ENCODE results near the gene RAB2B. TPM values are rescaled to one million over a fixed set of nuclear protein-coding genes. Genes with fewer than 3 reads are reported as not detected.
"Not testable (repeated sequence)": the region's sequence is repeated elsewhere in the genome, so short reads cannot be mapped to it uniquely, and the experiment has no call there.

RAB2B gene
- total RNA-seq, 4 donors from 2014 or later = 20.2 to 24.9 (median 21.5) TPM

DNA sequence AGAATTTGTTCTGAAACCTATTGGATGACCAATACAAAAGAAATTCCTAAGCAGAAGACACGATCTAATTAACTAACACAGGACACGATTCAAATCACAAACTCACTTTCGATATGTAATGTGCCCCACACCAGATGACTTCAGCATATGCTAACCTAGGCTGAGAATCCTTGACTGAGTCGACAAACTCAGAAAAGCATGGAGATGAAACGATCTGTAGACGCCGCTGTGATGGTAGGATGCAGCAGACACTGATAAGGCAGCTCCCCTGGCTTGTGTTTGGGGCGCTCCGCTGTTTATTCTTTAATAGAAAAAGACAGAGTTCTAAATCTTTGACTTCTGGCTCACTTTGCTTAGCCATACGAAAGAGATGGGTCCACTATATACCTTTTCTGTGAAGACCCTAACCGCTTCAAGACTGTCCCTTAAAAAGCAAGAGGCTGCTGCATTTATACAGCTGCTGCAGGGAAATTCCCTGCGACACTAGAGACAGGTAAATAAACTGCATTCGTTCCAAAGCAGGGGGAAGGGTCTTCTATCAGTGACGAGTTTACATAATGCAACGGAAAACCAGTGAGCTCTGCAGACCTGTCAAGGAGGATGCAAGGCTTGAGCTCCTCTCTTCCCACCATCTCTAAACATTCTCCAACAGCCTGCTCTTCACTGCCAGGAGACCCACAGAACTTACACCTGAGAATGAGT, 21.8 kb downstream of the RAB2B start:
- H3K36me3 ChIP-seq = peaks cover 4% of the 10 kb centered on the region
- DNase-seq (ENCODE audit: low spot score in 2 of 2) = no peak
- no peaks in the 10 kb centered on the region for H3K27me3 ChIP-seq
- no peaks in the 10 kb centered on the region for H3K9me3 ChIP-seq
- H3K27ac ChIP-seq = peak overlapping the region; percentile 97
- TF ChIP-seq EP300 (IDR thresholded peaks at IDR 0.05) (no peak), POLR2A (IDR thresholded peaks at IDR 0.05) (no peak), POLR2AphosphoS5 (IDR thresholded peaks at IDR 0.05) (no peak)
- TF ChIP-seq, protein P1, sequence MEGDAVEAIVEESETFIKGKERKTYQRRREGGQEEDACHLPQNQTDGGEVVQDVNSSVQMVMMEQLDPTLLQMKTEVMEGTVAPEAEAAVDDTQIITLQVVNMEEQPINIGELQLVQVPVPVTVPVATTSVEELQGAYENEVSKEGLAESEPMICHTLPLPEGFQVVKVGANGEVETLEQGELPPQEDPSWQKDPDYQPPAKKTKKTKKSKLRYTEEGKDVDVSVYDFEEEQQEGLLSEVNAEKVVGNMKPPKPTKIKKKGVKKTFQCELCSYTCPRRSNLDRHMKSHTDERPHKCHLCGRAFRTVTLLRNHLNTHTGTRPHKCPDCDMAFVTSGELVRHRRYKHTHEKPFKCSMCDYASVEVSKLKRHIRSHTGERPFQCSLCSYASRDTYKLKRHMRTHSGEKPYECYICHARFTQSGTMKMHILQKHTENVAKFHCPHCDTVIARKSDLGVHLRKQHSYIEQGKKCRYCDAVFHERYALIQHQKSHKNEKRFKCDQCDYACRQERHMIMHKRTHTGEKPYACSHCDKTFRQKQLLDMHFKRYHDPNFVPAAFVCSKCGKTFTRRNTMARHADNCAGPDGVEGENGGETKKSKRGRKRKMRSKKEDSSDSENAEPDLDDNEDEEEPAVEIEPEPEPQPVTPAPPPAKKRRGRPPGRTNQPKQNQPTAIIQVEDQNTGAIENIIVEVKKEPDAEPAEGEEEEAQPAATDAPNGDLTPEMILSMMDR (IDR thresholded peaks at IDR 0.05) = no peak
- WGBS = 27% methylated on average over 14 of the region's 15 CpGs
- H3K4me1 ChIP-seq = peaks cover 30% of the 10 kb centered on the region
- H3K4me3 ChIP-seq = peak overlapping the region; percentile 62

DNA sequence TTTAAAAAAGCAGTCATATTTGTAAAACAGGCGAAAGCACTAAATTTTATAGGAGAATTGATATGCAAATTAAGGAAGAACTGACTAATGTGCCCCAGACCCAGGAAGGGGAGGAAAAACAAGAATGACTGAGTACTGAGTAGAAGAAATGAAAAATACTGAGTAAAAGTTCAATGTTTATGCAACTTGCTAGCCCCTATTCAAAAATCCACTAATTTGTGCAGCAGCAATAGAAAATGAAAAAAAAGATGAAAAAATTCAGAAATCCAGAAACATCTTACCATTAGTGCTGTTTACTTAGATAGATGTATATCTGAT, 26.9 kb downstream of the RAB2B start:
- TF ChIP-seq, protein P1 (IDR thresholded peaks at IDR 0.05) = no peak
- TF ChIP-seq EP300 (IDR thresholded peaks at IDR 0.05) (no peak), POLR2A (IDR thresholded peaks at IDR 0.05) (no peak), POLR2AphosphoS5 (IDR thresholded peaks at IDR 0.05) (no peak)
- 85% methylated on average over 1 of the region's 1 CpG for WGBS
- Histone ChIP-seq H3K4me3 (no peak overlapping the region), H3K9me3 (no peaks in the 10 kb centered on the region), H3K27me3 (no peaks in the 10 kb centered on the region), H3K36me3 (no peaks in the 10 kb centered on the region), H3K4me1 (peaks cover 18% of the 10 kb centered on the region), H3K27ac (no peak overlapping the region)
- no peak for DNase-seq (ENCODE audit: low spot score in 2 of 2)

DNA sequence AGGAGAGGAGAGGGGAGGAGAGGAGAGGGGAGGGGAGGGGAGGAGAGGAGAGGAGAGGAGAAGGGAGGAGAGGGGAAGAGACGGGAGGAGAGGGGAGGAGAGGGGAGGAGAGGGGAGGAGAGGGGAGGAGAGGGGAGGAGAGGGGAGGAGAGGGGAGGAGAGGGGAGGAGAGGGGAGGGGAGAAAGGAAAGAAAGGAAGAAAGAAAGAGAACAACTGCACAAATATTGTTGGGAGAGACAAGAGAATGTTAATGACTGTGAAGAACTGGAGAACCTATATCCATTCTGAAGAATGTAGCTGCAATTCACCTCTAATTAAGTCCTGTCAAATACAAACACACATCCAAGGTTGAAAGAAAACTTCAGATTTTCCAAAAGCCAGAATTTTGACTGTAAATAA, 34.1 kb downstream of the RAB2B start:
- not testable (repeated sequence) for H3K27ac ChIP-seq; H3K36me3 ChIP-seq; H3K27me3 ChIP-seq; H3K9me3 ChIP-seq; DNase-seq (ENCODE audit: low spot score in 2 of 2); H3K4me3 ChIP-seq; H3K4me1 ChIP-seq
- WGBS = 67% methylated on average over 1 of the region's 1 CpG

DNA sequence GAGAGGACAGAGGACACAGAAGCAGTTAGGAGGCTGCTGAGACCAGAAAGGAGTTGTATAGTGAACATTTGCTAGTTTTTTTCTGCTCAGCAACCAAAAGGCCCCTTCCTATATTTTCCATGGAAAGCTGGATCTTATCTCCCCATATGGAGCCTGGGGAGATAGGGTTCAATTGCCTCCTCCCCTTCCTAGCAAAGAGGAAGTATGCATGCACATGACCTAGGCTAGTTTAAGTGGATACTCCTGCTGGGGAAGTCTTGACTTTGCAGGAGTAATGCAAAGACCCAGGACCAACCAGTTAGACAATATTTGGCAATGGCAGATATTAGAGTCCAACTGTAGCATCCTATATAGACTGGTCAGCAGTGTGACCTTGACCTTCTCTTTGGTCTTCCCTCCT, 35.9 kb downstream of the RAB2B start:
- Histone ChIP-seq H3K36me3 (no peaks in the 10 kb centered on the region), H3K9me3 (no peaks in the 10 kb centered on the region), H3K27ac (no peak overlapping the region), H3K27me3 (no peaks in the 10 kb centered on the region), H3K4me3 (no peak overlapping the region), H3K4me1 (peaks cover 17% of the 10 kb centered on the region)
- TF ChIP-seq, protein P1 (IDR thresholded peaks at IDR 0.05) = no peak
- no peak for TF ChIP-seq POLR2AphosphoS5 (IDR thresholded peaks at IDR 0.05)
- no peak for TF ChIP-seq POLR2A (IDR thresholded peaks at IDR 0.05)
- TF ChIP-seq EP300 (IDR thresholded peaks at IDR 0.05) = no peak
- DNase-seq (ENCODE audit: low spot score in 2 of 2) = no peak

DNA sequence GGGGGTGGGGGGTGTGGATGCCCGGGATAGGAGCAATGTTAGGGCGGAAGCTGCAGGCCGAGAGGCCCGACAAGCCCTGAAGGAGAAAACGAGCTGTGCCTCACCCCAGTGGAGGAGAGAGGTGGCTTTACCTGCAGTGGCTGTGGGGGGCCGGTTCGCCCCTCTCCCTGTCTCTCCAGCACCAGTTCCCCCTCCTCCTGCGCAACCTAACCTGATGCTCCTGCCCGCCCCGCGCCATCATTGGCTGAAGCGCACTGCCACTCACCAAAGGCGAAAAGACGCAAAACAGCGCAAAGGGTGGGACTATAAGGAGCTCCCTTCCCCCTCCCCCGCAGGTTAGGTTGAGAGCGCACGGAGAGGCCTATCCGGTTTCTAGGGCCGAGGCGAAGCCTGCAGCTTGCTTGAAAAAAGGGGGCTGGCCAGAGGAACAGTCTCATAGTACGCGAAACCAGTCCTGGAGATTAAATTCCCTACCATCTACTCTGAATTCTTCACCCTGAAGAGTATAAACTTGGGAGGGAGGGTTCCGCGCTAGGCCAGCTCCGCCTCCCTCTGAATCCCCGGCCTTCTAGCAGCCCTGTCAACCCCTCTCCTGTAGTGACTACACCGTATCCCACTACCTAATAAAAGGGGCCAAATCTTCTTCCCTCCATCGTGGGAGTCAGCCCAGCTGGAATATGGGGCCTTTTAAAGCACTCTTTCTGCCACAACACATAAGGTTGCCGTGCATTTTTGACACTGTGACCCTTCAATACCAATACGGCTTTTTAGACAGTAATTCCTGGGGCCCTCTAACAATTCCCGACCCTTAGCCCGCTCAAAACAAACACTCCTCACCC, 39.5 kb downstream of the RAB2B start:
- Histone ChIP-seq H3K9me3 (no peaks in the 10 kb centered on the region), H3K27me3 (no peaks in the 10 kb centered on the region), H3K4me1 (peaks cover 36% of the 10 kb centered on the region), H3K36me3 (no peaks in the 10 kb centered on the region), H3K4me3 (peak overlapping the region; percentile 88), H3K27ac (peak overlapping the region; percentile 90)
- DNase-seq (ENCODE audit: low spot score in 2 of 2) = peak; percentile 98 to 99
- TF ChIP-seq, protein P1 (IDR thresholded peaks at IDR 0.05) = no peak
- no peak for TF ChIP-seq EP300 (IDR thresholded peaks at IDR 0.05)
- TF ChIP-seq POLR2AphosphoS5 (IDR thresholded peaks at IDR 0.05) = peak in 2 of 3 donors; percentile 55 to 73
- peak in 1 of 2 donors; percentile 54 for TF ChIP-seq POLR2A (IDR thresholded peaks at IDR 0.05)
- WGBS = 6% methylated on average over 27 of the region's 33 CpGs

All from suprapubic skin (tissue), 4 donors.